ENCODE data around the gene LRMDA. TPM values are rescaled to one million over a fixed set of nuclear protein-coding genes. Genes with fewer than 3 reads are reported as not detected.

LRMDA gene
- total RNA-seq, 1 experiment from 2014 or later = 4.8 TPM

DNA sequence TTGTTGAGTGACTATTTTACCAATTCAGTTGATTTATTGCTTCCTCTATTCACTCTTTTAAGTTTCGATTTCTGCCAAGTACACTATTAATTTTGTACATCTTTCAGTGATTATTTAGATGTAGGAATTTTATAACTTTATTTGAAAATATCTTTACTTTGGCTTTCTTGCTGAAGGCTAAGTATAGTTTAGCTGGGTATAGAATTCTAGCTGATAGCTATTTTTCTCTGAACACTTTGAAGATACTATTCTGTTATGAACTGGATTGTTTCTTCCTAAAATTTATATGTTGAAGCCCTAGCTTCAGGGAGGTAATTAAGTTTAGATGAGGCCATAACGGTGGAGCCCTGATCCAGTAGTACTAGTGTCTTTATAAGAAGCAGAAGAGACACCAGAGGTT lies 141.1 kb downstream of the LRMDA start:
- Histone ChIP-seq H3K9ac (ENCODE audit: low read length) (no peak overlapping the region), H3K4me1 (ENCODE audit: control insufficient read depth in 1 of 2, insufficient read depth in 2 of 2, low read length in 2 of 2) (no peaks in the 10 kb centered on the region), H3K9me2 (ENCODE audit: insufficient read depth) (no peaks in the 10 kb centered on the region), H3K27ac (ENCODE audit: low read depth, low read length) (no peak overlapping the region), H3K4me3 (replicated peaks in 1 of 2; ENCODE audit: low read depth in 1 of 2, low read length in 2 of 2) (no peak overlapping the region), H2AFZ (ENCODE audit: low read depth, low read length, poor library complexity, severe bottlenecking) (no peak overlapping the region), H3K36me3 (ENCODE audit: control insufficient read depth in 1 of 2, insufficient read depth in 2 of 2, low read length in 2 of 2) (no peaks in the 10 kb centered on the region), H3K27me3 (ENCODE audit: insufficient read depth, low read length) (no peaks in the 10 kb centered on the region), H3K9me3 (ENCODE audit: control insufficient read depth in 1 of 2, insufficient read depth in 1 of 2, low read depth in 1 of 2, low read length in 2 of 2) (peaks cover 0 to 7% of the 10 kb centered on the region in 2 experiments; a peak in 2 of 4 replicates), H3K4me2 (ENCODE audit: low read length) (no peak overlapping the region), H3K79me2 (ENCODE audit: insufficient read depth, low read length) (no peaks in the 10 kb centered on the region), H4K20me1 (ENCODE audit: insufficient read depth) (no peaks in the 10 kb centered on the region)
- CTCF ChIA-PET = no interaction called here
- no TSS peak for BruUV-seq (replicated peaks)
- DNase-seq (ENCODE audit: low read depth, low spot score) (no peak), ATAC-seq (no peak)
- POLR2A ChIA-PET = no interaction called here
- intact Hi-C loops (cut with micrococcal nuclease) = no loop called here
- TF ChIP-seq TCF7L2 (IDR thresholded peaks at IDR 0.05; ENCODE audit: borderline replicate concordance, extremely low read depth, insufficient read depth, insufficient read length) (no peak), SRF (IDR thresholded peaks at IDR 0.05; ENCODE audit: low read depth) (no peak), FOSL1 (IDR thresholded peaks at IDR 0.05; ENCODE audit: low read depth) (no peak), SIN3A (IDR thresholded peaks at IDR 0.05; ENCODE audit: low read depth) (no peak), POLR2AphosphoS5 (IDR thresholded peaks at IDR 0.05; ENCODE audit: low read depth, low read length) (no peak), ZFX (IDR thresholded peaks at IDR 0.05) (no peak), EZH2 (IDR thresholded peaks at IDR 0.05) (no peak), CEBPB (IDR thresholded peaks at IDR 0.05; ENCODE audit: low read depth) (no peak), EZH2phosphoT487 (IDR thresholded peaks at IDR 0.05; ENCODE audit: borderline replicate concordance) (no peak), SP1 (IDR thresholded peaks at IDR 0.05; ENCODE audit: low read depth) (no peak), EGR1 (IDR thresholded peaks at IDR 0.05; ENCODE audit: low read depth) (no peak), YY1 (IDR thresholded peaks at IDR 0.05; ENCODE audit: extremely low read depth, insufficient replicate concordance, low read depth, low read length) (no peak), ELF1 (IDR thresholded peaks at IDR 0.05; ENCODE audit: borderline replicate concordance, low read depth) (no peak)
- TF ChIP-seq, protein P1, sequence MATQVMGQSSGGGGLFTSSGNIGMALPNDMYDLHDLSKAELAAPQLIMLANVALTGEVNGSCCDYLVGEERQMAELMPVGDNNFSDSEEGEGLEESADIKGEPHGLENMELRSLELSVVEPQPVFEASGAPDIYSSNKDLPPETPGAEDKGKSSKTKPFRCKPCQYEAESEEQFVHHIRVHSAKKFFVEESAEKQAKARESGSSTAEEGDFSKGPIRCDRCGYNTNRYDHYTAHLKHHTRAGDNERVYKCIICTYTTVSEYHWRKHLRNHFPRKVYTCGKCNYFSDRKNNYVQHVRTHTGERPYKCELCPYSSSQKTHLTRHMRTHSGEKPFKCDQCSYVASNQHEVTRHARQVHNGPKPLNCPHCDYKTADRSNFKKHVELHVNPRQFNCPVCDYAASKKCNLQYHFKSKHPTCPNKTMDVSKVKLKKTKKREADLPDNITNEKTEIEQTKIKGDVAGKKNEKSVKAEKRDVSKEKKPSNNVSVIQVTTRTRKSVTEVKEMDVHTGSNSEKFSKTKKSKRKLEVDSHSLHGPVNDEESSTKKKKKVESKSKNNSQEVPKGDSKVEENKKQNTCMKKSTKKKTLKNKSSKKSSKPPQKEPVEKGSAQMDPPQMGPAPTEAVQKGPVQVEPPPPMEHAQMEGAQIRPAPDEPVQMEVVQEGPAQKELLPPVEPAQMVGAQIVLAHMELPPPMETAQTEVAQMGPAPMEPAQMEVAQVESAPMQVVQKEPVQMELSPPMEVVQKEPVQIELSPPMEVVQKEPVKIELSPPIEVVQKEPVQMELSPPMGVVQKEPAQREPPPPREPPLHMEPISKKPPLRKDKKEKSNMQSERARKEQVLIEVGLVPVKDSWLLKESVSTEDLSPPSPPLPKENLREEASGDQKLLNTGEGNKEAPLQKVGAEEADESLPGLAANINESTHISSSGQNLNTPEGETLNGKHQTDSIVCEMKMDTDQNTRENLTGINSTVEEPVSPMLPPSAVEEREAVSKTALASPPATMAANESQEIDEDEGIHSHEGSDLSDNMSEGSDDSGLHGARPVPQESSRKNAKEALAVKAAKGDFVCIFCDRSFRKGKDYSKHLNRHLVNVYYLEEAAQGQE (IDR thresholded peaks at IDR 0.05; ENCODE audit: low read depth) = no peak
- TF ChIP-seq, protein P2, sequence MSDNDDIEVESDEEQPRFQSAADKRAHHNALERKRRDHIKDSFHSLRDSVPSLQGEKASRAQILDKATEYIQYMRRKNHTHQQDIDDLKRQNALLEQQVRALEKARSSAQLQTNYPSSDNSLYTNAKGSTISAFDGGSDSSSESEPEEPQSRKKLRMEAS (IDR thresholded peaks at IDR 0.05) = no peak
- TF ChIP-seq, protein P3, sequence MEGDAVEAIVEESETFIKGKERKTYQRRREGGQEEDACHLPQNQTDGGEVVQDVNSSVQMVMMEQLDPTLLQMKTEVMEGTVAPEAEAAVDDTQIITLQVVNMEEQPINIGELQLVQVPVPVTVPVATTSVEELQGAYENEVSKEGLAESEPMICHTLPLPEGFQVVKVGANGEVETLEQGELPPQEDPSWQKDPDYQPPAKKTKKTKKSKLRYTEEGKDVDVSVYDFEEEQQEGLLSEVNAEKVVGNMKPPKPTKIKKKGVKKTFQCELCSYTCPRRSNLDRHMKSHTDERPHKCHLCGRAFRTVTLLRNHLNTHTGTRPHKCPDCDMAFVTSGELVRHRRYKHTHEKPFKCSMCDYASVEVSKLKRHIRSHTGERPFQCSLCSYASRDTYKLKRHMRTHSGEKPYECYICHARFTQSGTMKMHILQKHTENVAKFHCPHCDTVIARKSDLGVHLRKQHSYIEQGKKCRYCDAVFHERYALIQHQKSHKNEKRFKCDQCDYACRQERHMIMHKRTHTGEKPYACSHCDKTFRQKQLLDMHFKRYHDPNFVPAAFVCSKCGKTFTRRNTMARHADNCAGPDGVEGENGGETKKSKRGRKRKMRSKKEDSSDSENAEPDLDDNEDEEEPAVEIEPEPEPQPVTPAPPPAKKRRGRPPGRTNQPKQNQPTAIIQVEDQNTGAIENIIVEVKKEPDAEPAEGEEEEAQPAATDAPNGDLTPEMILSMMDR (IDR thresholded peaks at IDR 0.05 in 2 of 3, conservative IDR thresholded peaks at IDR 0.05 in 1 of 3; ENCODE audit: borderline replicate concordance in 1 of 3, insufficient read depth in 1 of 3, low read depth in 2 of 3, low read length in 2 of 3) = no peak
- TF ChIP-seq, protein P4, sequence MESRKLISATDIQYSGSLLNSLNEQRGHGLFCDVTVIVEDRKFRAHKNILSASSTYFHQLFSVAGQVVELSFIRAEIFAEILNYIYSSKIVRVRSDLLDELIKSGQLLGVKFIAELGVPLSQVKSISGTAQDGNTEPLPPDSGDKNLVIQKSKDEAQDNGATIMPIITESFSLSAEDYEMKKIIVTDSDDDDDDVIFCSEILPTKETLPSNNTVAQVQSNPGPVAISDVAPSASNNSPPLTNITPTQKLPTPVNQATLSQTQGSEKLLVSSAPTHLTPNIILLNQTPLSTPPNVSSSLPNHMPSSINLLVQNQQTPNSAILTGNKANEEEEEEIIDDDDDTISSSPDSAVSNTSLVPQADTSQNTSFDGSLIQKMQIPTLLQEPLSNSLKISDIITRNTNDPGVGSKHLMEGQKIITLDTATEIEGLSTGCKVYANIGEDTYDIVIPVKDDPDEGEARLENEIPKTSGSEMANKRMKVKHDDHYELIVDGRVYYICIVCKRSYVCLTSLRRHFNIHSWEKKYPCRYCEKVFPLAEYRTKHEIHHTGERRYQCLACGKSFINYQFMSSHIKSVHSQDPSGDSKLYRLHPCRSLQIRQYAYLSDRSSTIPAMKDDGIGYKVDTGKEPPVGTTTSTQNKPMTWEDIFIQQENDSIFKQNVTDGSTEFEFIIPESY (IDR thresholded peaks at IDR 0.05; ENCODE audit: extremely low read depth, insufficient replicate concordance, low read length) = no peak
- RAD21 ChIA-PET (ENCODE audit: low non-redundant PET in 1 of 2, low total read pairs in 2 of 2, uncharacterized antibody in 2 of 2, unreplicated experiment in 2 of 2) = no interaction called here

All from HCT116 (cell line).